IMR-90 (cell line): ENCODE measurements around the gene SYNPO2L. TPM values are rescaled to one million over a fixed set of nuclear protein-coding genes. Genes with fewer than 3 reads are reported as not detected.

Experiments
- ATAC-seq: fragments of 200-7000 bp; cut with Tn5 transposase; 2 replicates; pipeline ENCODE4 v1.9.1; 2020; ENCODE audit warnings: low read depth, mild to moderate bottlenecking, moderate library complexity
- BruUV-seq: library from RNA; stranded (reverse); fragments of 400-500 nt; replicated peaks from 2 replicates; lab custom pipeline; 2021; lab: Mats Ljungman, UMichigan
- CTCF ChIA-PET: fragments of 300-600 bp; formaldehyde crosslinking; extraction: SDS; loops from one replicate; lab custom pipeline; 2021; ENCODE audit warnings: antibody characterized with exemption; lab: Yijun Ruan, JAX
- POLR2A ChIA-PET: fragments of 300-600 bp; sonication (Branson Sonifier 250); formaldehyde crosslinking; loops from one replicate; lab custom pipeline; 2022; ENCODE audit warnings: antibody characterized with exemption; ENCODE audit not compliant: unreplicated experiment; lab: Charles Lee
- DNase-seq: peaks from one replicate; pipeline ENCODE4 v3.0.0; 2013
- H2AFZ ChIP-seq: replicated peaks from 2 replicates; pipeline ENCODE3; 2013; ENCODE audit warnings: low read length, mild to moderate bottlenecking; ENCODE audit not compliant: poor library complexity
- H2AK5ac ChIP-seq: 2 replicates; pipeline ENCODE4 v1.6.1; 2013; ENCODE audit warnings: low read depth, low read length, inconsistent platforms
- H2AK9ac ChIP-seq: replicated peaks from 2 replicates; pipeline ENCODE3; 2013; ENCODE audit warnings: mild to moderate bottlenecking, low read depth, low read length, moderate library complexity; ENCODE audit not compliant: poor library complexity
- H2BK120ac ChIP-seq: 2 replicates; pipeline ENCODE4 v1.6.1; 2013; ENCODE audit warnings: low read depth, low read length, inconsistent platforms
- H2BK15ac ChIP-seq: 3 replicates; pipeline ENCODE4 v1.6.1; 2013; ENCODE audit warnings: low read depth, low read length, inconsistent platforms
- H2BK20ac ChIP-seq: 2 replicates; pipeline ENCODE4 v1.6.1; 2013; ENCODE audit warnings: low read depth, mild to moderate bottlenecking, inconsistent platforms, low read length, moderate library complexity
- H2BK5ac ChIP-seq: 2 replicates; pipeline ENCODE4 v1.6.1; 2013; ENCODE audit warnings: mild to moderate bottlenecking, low read depth, low read length, inconsistent platforms; ENCODE audit not compliant: poor library complexity, severe bottlenecking
- H3K14ac ChIP-seq: replicated peaks from 2 replicates; pipeline ENCODE4 v1.6.1; 2013; ENCODE audit warnings: low read depth, low read length, inconsistent platforms
- H3K18ac ChIP-seq: 2 replicates; pipeline ENCODE4 v1.6.1; 2013; ENCODE audit warnings: low read depth, low read length, control low read depth
- H3K23ac ChIP-seq: 2 replicates; pipeline ENCODE4 v1.6.1; 2013; ENCODE audit warnings: low read depth, low read length, inconsistent platforms
- H3K27ac ChIP-seq: 2 replicates; pipeline ENCODE4 v1.5.1; 2013; ENCODE audit warnings: mild to moderate bottlenecking, control low read depth, low read length; ENCODE audit not compliant: insufficient read depth
- H3K27me3 ChIP-seq: 2 replicates; pipeline ENCODE4 v1.6.1; 2013; ENCODE audit warnings: low read length; ENCODE audit not compliant: control insufficient read depth, insufficient read depth
- H3K36me3 ChIP-seq: 2 replicates; pipeline ENCODE4 v1.6.1; 2013; ENCODE audit warnings: low read length, mixed read lengths; ENCODE audit not compliant: control insufficient read depth, insufficient read depth
- H3K4ac ChIP-seq: 2 replicates; pipeline ENCODE4 v1.6.1; 2013; ENCODE audit warnings: low read depth, low read length, inconsistent platforms
- H3K4me1 ChIP-seq: 2 replicates; pipeline ENCODE4 v1.6.1; 2013; ENCODE audit warnings: low read length, mixed read lengths; ENCODE audit not compliant: control insufficient read depth, insufficient read depth
- H3K4me2 ChIP-seq: 2 replicates; pipeline ENCODE4 v1.6.1; 2013; ENCODE audit warnings: low read depth, mild to moderate bottlenecking, control low read depth, low read length, moderate library complexity
- H3K4me3 ChIP-seq: 2 replicates; pipeline ENCODE4 v1.5.1; 2013; ENCODE audit warnings: low read depth, mild to moderate bottlenecking, control low read depth, low read length, moderate library complexity; ENCODE audit not compliant: insufficient read depth
- H3K56ac ChIP-seq: 2 replicates; pipeline ENCODE4 v1.6.1; 2013; ENCODE audit warnings: low read length, inconsistent platforms; ENCODE audit not compliant: insufficient read depth; ENCODE audit errors: extremely low read depth
- H3K79me1 ChIP-seq, 2 experiments: 2 replicates each; pipeline ENCODE4 v1.6.1; 2013; ENCODE audit warnings: low read length in 2 of 2, inconsistent platforms in 1 of 2, low read depth in 1 of 2
- H3K9ac ChIP-seq: 2 replicates; pipeline ENCODE4 v1.6.1; 2013; ENCODE audit warnings: low read depth, low read length, control low read depth
- H3K9me1 ChIP-seq: 2 replicates; pipeline ENCODE4 v1.6.1; 2013; ENCODE audit warnings: low read length, inconsistent platforms; ENCODE audit not compliant: insufficient read depth
- H3K9me3 ChIP-seq: 2 replicates; pipeline ENCODE4 v1.6.1; 2013; ENCODE audit warnings: low read length; ENCODE audit not compliant: control insufficient read depth, insufficient read depth
- H4K20me1 ChIP-seq: 2 replicates; pipeline ENCODE4 v1.6.1; 2013; ENCODE audit warnings: low read length, inconsistent platforms; ENCODE audit not compliant: insufficient read depth
- H4K5ac ChIP-seq: 2 replicates; pipeline ENCODE4 v1.6.1; 2013; ENCODE audit warnings: mild to moderate bottlenecking, low read depth, low read length, control low read depth
- H4K8ac ChIP-seq, 2 experiments: 2 replicates each; pipeline ENCODE4 v1.6.1; 2013; ENCODE audit warnings: low read depth in 2 of 2, low read length in 2 of 2, control low read depth in 1 of 2, inconsistent platforms in 1 of 2
- H4K91ac ChIP-seq: 2 replicates; pipeline ENCODE4 v1.6.1; 2013; ENCODE audit warnings: low read depth, low read length, inconsistent platforms; ENCODE audit not compliant: insufficient read depth
- FOS ChIP-seq: fragments of 150-350 bp; IDR thresholded peaks from 2 replicates; pipeline ENCODE4 v1.6.1; 2016; ENCODE audit warnings: low read depth, low read length
- MXI1 ChIP-seq: IDR thresholded peaks from 2 replicates; pipeline ENCODE4 v1.6.1; 2012; ENCODE audit warnings: low read depth, mild to moderate bottlenecking, low read length, moderate library complexity, borderline replicate concordance
- RAD21 ChIP-seq: IDR thresholded peaks from 2 replicates; pipeline ENCODE4 v1.6.1; 2012; ENCODE audit warnings: low read length, improper control_type of control experiment
- USF2 ChIP-seq: fragments of 150-350 bp; IDR thresholded peaks from 2 replicates; pipeline ENCODE4 v1.6.1; 2017; ENCODE audit warnings: mild to moderate bottlenecking, antibody characterized with exemption, low read length, low read depth
- WGBS, 2 experiments: methylation state at CpG; one replicate each; pipeline versions ENCODE4 v1.1.5 to v1.1.7; 2013; ENCODE audit warnings: missing lambda C conversion rate in 2 of 2; ENCODE audit not compliant: insufficient read length in 1 of 2; ENCODE audit errors: extremely low coverage in 2 of 2; 5-methylcytosine and 5-hydroxymethylcytosine counted together
- dilution Hi-C: fragments of 300-500 bp; cut with HindIII; formaldehyde crosslinking; loops from one replicate; pipeline ENCODE4 v1.14.3; 2018; ENCODE audit warnings: low sequenced_read_pairs; ENCODE audit not compliant: unreplicated experiment
- in situ Hi-C: fragments of 300-500 bp; cut with MboI; formaldehyde crosslinking; loops from 3 replicates; pipeline ENCODE4 v1.14.3; 2019; ENCODE audit warnings: low sequenced_read_pairs, inconsistent platforms, mixed read lengths
- intact Hi-C: fragments of 100-400 bp; cut with micrococcal nuclease; formaldehyde crosslinking; loops from 2 replicates; pipeline ENCODE4 v1.10.0; 2022
- polyA plus RNA-seq, 3 experiments: library from polyadenylated mRNA; depleted of rRNA; stranded (reverse); fragments of >200 nt; gene quantifications; 2 replicates each; pipeline ENCODE4 v1.2.3, GENCODE V29; 2012; ENCODE audit warnings: low replicate concordance in 1 of 3
- total RNA-seq: library from RNA; depleted of rRNA; stranded (reverse); fragments of >200 nt; gene quantifications from 2 replicates; pipeline ENCODE4 v1.2.3, GENCODE V29; 2012

SYNPO2L gene
- total and polyA plus RNA-seq, 2 of the 4 experiments (the other 2 are of a cell fraction), result 0.18 to 0.62 TPM

- ATAC-seq, result peak; percentile 33
- H3K27ac ChIP-seq, result peak overlapping the region; percentile 69
These were observed 5.1 kb downstream of the SYNPO2L start for GRCh38 chr10:73650537-73651331.

More at GRCh38 chr10:73650537-73651331, 5.1 kb downstream of the SYNPO2L start:
- no peaks in the 10 kb centered on the region for H3K36me3 ChIP-seq
- ChIA-PET POLR2A (no interaction called here), CTCF (no interaction called here)
- in situ Hi-C loops (no loop called here), intact Hi-C loops (no loop called here), dilution Hi-C loops (no loop called here)
- peak overlapping the region; percentile 79; the same call in 1 of the 2 replicates for H4K5ac ChIP-seq
- H4K20me1 ChIP-seq, result no peaks in the 10 kb centered on the region
- peak overlapping the region; percentile 18; the same call in 1 of the 2 replicates for H3K9ac ChIP-seq
- BruUV-seq, result no TSS peak
- peak overlapping the region; percentile 99 for H3K14ac ChIP-seq
- H3K27me3 ChIP-seq, result no peaks in the 10 kb centered on the region
- no peaks in the 10 kb centered on the region for H3K9me3 ChIP-seq
- H2BK15ac ChIP-seq, result peak overlapping the region; percentile 99
- peak overlapping the region; percentile 99 for H3K4ac ChIP-seq
- H3K4me2 ChIP-seq, result peak overlapping the region; percentile 7; the same call in 1 of the 2 replicates
- H2AFZ ChIP-seq, result peak overlapping the region; percentile 60
- 100% methylated on average over 1 of the region's 5 CpGs; no CpG with 5 or more reads in 1 of the 2 experiments for WGBS, 2 experiments
- peak overlapping the region; percentile 99 for H2BK20ac ChIP-seq
- peak overlapping the region; percentile 99 for H3K23ac ChIP-seq
- H3K4me3 ChIP-seq, result no peak overlapping the region
- TF ChIP-seq MXI1 (no peak), USF2 (peak; percentile 88), FOS (peak; percentile 66), RAD21 (0 out of 2 replicates have a peak, but pooled peaks have one; percentile 8)
- peak overlapping the region; percentile 86; the same call in 1 of the 2 replicates for H3K18ac ChIP-seq
- H2BK120ac ChIP-seq, result peak overlapping the region; percentile 99
- H4K91ac ChIP-seq, result peak overlapping the region; percentile 99
- peak overlapping the region; percentile 52 to 92; a peak in 3 of 4 replicates for H4K8ac ChIP-seq
- peak overlapping the region; percentile 31; the same call in 1 of the 2 replicates for H2AK5ac ChIP-seq
- peak overlapping the region; percentile 99 for H2AK9ac ChIP-seq
- H3K4me1 ChIP-seq, result peaks cover 23% of the 10 kb centered on the region
- H2BK5ac ChIP-seq, result peak overlapping the region; percentile 99
- peaks cover 0 to 14% of the 10 kb centered on the region in 2 experiments; a peak in 2 of 4 replicates for H3K79me1 ChIP-seq
- peaks cover 25% of the 10 kb centered on the region for H3K9me1 ChIP-seq
- peak overlapping the region; percentile 51; the same call in 1 of the 2 replicates for H3K56ac ChIP-seq
- DNase-seq, result peak; percentile 97
